CD4-positive, alpha-beta T cell treated with Interleukin-6 at 100 ng/mL for 8 hours (primary cell): ENCODE results near the gene SCN3A.

ENCODE experiments used
- DNase-seq: peaks from one replicate; pipeline ENCODE4 v3.0.0-alpha.2; 2020; ENCODE audit warnings: mixed read lengths, low spot score

The SCN3A gene

DNA sequence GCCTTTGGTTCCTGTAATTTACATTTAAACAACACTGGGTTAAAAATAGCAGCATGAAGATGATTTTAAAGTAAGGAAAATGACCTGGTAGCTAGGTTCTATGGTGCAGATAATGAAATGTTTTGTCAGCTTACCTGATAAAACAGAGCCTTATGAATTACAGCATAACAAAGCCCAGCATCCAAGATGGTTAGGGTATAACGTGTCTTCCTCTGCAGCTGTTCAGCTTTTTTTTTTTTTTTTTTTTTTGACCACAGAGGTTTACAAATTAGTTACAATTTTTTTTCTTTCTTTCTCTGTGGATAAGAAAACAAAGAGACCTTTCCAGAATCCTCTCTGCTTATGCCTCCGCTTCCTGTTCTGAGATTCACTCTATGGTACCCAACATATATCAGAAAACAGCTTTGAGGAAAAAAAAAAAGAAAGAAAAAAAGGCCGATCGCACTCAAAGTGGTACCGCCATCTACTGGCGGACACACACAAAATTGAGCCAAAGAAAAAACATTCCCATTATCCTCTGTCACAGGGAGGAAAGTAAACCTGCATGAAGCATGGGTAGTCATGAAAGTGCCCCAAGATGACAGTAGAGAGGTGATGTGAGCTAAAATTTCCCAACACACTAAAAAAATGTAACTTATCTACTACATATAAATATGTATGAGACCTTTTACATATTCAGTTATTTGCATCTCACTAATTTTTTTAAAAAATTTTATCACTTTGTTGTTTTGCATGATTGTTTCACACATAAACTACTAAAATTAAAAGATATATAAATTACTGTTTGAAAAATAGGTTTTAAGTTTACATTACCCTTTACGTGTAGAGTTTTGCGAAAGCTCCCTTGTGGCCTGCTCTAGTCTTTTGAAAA, at the start of gene SCN3A:
Gene SCN3A, minus strand, starts transcription at position 362 of the 871 bp plus-strand sequence. CDS start 27,656 bp downstream, outside the sequence.
- DNase-seq: no peak

DNA sequence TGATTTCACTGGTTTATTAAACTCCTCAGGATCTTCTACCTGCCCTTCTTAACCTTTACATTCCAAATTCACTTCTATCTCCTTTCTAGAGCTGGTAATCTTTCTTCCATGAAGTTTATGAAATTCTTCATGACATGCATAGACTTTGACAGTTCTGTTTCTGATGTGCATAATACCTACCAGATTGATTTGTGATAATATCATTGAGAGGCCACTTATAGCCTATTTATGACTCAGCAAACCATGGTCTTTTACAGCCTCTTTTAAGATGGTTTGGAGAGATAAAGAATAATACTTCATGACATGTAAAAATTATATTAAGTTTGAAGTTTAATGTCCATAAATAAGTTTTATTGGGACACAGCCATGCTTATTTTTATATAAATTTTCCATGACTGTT, 49.3 kb upstream of the SCN3A start:
- DNase-seq: no peak

DNA sequence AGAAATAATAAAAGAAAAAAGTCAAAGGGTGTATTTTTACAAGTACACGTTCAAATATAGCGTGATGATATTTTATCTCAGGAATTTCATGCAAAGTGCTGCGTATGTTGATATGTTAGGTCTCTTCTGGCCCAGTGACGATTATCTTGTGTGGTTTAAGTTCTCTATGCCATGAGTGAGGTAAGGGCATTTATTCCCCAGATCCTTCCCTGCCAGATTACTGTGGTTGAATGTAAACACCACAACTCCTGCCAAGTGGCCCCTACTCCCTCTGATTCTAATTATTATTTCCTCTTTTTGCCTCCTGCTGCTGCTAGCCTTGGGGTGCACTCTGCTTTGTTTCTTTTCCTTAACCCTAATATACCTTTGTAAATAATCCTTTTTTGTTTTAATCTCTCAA, 47.5 kb upstream of the SCN3A start:
- DNase-seq: no peak

DNA sequence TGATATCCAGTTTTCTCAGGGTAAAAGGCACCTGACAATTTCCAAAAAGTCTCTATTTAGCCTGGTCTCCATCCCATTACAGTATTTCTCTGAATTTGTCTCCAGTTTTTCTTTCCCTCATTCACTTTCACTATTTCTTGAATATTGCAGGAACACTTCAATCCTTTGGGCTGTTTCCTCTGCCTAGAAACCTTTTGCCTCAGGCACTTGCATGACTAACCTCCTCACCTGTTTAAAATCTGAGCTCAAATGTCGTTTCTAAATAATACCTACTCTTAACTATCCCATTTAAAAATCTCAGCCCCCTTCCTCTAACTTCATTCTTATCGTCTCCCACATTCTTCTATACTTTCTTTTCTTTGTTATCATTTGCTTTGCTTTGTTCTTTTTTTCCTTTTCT, 44.4 kb upstream of the SCN3A start:
- DNase-seq: no peak

DNA sequence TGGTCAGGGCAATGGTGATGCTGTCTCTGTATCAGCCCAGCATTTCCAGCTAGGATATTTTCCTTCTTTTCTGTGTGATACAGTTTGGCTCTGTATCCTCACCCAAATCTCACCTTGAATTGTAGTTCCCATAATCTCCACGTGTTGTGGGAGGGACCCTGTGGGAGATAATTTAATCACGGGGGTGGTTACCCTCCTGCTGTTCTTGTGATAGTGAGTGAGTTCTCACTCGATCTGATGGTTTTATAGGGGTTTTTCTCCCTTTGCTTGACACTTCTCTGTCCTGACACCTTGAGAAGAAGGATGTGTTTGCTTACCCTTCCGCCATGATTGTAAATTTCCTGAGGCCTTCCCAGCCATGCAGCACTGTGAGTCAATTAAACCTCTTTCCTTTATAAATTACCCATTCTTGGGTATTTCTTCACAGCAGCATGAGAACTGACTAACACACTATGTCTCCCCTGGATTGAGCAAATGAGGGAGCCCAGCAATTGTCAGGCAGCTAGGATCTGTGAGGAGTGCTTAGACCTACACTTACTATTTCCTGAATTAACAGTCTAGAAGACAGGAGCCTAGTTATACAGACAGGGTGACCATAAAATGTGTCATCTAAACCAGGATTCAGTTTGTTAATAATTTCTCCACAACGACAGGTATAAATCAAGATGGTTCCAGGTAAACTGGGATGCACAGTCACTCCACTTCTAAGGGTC, 41.4 kb upstream of the SCN3A start:
- DNase-seq: no peak

DNA sequence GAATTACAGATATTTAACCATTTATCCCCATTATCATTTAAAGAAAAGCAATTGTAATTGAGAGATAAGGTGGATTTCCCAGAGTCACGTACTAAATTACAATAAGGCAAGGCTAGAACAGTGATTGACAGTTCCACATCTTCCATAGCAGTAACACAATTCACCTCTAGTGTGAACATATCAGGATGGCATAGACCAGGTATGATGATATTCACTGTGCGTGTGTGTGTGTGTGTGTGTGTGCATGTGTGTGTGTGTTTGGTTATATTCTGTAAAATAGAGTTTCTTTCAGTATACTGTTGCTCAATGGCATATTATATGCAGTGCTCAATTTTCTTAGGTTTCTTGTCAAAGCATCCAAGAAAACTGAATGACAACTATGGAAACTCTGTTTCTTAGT, 37.1 kb upstream of the SCN3A start:
- no peak for DNase-seq

DNA sequence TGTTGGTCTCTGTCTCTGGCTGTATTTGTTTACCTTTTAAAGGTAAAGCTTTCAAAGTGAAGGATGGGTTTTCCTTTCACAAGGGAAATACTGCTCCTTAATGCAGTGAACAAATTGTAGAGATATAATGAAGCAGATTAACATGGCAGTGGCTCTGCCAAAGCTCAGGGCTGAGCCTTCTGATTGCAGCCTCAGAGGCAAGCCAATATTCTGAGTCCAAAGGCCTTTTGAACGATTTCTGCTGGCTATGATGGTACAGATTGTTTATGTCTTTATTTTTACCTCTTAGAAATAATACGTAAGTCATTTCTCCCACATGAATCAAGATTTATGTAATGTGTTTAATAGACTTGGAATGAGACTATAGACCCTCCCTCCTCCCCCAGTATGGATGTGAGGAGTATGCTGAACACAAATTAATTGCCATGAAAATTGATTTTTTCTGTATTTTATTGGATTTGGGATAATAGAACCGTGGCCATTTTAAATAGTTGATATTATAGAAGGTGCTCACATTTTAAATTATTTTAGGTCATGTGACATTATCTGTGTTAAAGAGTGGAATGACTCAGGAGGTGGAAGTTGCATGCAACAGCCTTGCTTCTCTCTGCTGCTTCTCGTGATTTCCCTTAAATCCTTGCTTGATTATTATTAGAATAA, 36.1 kb upstream of the SCN3A start:
- DNase-seq: no peak

DNA sequence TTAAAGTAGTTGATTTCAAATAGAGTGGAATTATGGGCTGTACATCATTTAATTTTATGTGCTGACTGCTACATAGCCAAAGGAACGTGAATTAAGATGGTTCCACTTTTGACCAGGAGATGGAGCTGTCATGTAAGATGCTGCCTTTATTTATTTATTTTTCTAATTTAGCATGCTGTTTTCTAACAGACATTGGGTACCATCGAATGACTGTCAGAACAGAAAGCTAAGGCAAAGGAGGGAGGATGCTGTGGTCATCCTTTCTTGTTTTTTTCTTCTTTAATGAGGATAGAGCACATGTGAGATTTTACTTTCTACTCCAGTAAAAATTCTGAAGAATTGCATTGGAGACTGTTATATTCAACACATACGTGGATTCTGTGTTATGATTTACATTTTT, 35.4 kb upstream of the SCN3A start, which contains the start of gene SCN2A:
Gene SCN2A, plus strand, starts transcription at position 185 of the 400 bp plus-strand sequence. CDS start 56,410 bp downstream, outside the sequence.
- no peak for DNase-seq

DNA sequence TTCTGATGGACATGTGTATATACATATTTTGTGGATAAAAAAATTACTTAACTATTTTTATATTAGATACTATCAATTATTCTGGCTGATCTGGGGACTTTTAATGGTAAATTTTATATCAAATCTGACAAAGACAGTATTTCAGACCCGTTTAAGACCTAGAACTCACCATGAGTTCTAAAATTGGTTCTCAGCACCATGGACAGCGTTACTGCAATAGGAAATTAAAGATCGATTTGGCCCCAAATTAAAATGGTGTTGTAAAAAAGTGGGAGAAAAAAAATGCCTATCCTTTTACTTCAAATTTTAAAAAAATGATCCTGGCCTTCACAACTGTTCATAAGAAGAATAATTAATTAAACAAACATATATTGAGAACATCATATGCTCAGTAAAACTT, 34.4 kb upstream of the SCN3A start:
- DNase-seq: no peak

DNA sequence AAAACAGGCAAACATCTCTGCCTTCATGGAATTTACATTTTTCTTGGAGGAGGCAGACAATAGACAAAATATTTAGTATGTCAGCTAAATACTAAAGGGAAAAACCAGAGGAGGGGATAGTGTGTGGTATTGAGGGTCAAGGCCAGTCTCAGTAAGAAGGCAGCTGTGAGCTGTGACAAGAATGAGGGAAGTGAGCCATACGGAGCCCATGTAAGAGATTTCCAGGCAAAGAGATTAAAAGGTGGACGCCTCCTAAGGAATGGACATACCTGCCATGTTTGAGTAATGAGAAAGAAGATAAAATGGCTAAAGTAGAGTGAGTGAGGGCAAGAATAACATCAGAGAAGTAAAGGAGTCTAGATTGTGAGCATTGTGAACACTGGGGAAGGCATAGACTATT, 33.2 kb upstream of the SCN3A start:
- DNase-seq: no peak

DNA sequence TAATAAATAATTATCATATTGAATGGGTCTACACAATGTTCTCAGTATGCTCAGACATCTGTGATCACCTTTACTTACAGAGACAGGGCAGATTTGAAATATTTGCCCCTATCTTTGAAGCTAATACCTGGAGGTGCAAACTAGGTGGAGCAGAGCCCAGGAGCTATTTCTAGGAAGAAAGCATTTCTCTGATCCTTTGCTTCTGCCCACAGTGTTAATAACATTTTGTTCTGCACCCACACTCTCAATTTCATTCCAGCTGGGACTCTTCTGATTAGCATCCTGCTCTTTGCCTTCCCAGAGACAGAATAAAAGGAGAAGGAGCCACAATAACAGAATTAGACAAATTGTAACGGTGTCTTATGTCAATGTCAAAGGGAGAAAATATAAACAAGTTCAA, 23.7 kb upstream of the SCN3A start:
- DNase-seq: no peak

DNA sequence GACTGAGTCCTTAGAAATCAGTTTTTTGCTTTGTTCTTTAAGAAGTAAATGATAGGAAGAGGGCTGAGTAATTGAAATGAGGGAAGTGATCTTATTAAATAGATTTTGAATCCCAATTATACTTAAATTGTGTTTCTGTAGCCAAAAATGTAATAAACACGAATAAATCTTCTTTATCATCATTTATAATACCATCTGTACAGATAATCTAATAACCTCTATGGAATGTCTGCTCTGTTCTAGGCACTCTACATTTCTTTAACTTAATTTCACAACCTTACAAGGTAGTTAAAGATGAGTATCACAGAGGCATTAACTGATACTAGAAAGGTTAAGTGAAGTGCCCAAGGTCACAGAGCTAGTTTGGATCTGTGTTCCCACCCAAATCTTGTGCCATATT, 21.1 kb upstream of the SCN3A start:
- no peak for DNase-seq

DNA sequence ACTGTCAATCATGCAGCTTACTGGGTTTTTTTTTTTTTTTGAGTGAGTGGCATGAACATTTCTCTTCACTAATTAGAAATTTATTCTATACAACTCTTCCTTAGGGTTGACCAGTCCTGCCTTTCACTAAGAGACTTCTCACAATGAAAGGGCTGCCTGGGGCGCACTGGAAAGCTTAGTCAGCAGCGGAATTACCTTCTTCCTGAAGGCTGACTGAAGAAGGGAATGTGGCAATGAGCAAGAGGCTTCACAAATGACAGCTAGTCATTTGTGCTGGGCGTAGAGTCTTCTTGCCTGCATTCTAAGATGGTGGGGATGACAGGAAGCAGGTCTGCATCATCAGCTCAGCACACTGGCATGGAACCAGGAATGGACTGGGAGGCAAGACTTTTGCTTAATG, 15.6 kb upstream of the SCN3A start:
- no peak for DNase-seq

DNA sequence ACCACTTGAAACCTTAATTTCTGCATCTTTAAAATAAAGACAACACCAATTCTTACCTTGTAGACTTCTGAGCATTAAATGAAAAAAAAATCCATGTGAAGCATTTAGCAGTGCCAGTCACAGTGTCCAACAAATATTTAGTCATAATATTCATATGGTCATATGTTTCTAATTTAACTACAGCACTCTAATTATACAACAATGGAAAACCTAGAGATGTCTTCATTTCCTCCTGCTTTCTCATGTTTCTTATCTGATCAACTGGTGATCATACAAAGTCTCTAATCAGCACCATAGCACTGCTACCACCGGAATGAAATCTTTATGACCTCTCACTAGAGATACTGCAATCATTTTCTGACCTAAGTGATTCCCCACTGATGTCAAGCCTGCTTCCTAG, 10.2 kb upstream of the SCN3A start:
- no peak for DNase-seq

DNA sequence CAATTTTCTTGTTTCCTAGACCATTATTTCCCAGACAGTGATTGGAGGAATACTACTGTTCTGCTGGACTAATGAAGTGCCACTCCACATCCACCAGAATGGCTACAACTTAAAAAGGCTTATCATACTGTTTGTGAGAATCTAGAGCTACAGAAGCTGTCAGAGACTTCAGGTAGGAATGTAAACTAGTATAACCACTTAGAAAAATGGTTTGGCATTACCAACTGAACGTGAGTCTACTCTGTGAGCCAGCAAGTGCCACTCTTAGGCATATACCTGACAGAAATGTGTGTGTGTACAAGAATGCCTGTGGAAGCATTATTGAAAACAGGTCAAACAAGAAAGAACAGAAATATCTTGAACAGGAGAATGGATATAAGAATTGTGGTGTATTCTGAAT, 4.2 kb upstream of the SCN3A start:
- no peak for DNase-seq

DNA sequence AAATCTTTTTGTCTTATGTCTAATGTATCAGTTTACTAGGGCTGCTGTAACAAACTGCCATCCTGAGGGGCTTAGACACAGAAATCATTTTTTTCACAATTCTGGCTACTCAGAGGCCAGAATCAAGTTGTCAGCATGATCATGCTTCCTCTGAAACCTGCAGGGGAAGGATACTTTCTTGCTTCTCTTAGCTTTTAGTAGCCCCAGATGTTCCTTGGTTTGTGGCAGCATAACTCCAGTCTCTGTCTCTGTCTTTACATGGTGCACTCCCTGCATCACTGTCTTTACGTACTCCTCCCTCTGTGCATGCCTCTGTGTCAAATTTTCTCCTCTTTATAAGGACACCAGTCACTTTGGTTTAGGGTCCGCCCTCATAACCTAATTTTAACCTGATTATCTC, 2.0 kb upstream of the SCN3A start:
- DNase-seq: no peak

DNA sequence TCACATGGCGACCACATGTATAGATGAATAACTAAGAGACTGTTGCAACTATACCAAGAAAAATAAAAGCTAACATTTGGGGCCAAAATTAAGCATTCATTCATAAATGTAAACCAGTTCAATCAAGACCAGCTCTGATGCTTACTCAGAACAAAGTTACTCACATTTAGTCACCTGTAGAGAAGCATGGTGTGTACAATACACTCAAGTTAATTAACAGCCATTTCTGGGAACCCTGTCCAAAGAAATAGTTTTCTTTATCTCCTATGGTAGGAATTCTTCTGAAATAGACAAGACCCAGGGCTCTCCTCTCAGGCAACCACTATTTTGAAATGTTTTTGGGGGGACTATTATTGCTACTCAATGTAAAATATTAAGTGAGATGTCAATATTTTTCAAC, 1.6 kb downstream of the SCN3A start:
- DNase-seq: no peak

DNA sequence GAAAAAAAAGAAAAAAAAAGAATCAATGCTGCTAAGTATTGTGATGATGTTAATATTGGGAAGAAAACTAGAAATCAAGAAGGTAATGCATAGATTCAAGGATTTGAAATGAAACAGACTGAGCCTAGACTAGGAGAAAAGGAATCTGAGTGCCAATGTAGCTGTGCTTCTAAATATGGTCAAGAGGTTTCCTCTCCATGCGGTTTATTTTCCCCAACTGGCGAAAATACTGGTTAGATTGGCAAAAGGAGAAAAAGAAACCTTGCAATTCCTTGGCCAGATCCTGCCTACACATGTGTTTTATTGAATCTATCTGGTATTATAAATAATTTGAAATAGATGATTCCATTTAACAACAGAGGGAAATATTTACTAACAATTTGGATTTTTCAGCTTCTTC, 5.7 kb downstream of the SCN3A start:
- no peak for DNase-seq

DNA sequence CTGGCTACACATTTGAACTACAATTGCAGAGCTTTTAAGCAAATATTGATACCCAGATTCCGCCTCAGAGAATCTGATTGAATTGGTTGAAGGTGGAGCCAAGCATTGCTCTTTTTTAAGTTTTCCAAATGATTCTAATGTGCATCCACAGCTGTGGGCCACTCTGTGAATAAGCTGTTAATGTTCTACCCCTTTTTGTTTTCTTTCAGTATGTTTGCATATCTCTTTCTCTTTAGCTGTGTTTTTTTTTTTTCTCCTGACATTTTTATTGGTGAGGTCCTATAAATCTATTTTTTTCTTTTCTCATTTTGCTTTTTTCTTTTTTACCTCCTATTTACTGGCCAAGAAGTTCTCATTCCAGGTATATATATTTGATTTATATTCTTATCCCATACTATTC, 6.5 kb downstream of the SCN3A start:
- DNase-seq: no peak

DNA sequence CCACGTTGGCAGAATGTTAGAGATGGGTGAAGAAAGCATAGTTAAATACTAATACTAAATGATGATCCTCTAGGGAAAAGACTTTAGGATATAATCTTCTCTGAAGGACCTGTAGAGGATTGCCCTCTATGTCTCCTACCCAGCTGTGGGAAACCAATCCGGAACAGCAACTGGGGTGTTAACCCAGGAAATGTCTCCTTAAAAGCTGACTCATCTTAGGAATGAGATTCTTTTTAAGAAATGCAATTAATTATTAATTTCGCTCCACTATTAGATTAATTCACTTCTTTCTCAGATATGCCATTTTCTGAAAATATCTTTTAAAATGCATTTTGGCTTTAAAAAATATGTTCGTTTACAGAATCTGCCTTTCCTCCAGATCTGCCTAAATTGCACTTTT, 7.4 kb downstream of the SCN3A start:
- DNase-seq: no peak

DNA sequence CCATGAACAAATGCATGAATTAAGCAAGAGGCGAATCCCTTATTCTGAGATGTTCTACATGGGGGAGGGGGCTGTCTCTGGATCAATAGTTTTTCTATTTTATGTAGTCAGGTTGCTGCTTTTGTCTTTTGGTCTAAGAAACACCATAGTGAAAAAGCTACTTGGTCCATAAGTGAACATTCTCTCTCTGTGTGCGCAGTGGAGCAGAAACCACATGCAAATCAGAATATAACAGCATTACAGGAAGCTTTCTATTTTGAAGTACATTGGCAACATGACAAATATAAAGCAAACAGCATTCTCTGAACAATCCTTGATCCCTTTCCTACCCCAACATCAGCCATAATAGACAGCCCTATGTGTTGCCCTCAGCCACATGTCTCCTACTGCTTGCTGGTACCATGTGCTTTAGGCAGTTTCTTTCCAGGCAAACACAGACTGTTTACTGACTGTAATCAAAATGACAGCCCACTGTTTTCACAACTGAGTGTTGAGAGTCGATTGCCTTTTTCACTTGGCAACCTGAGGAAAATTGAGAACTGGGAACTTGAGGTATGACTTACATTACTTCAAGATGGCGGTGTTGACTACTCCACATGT, 10.6 kb downstream of the SCN3A start:
- DNase-seq: no peak

DNA sequence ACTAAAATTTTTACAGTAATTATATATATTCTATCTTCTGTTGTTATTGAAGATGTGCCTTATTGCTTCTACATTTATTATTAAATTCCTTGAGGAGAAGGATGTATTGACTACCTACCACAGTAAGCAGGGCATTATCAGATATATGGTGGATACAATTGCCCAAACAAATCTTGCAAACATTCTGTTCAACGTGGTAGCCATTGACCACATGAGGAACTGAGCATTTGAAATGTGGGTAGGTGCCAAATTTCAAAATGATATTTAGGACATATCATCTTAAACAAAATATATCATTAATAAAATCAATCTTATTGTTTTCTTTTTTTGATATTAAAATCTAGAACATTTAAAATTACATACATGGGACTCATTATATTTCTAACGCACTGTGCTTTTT, 11.1 kb downstream of the SCN3A start:
- no peak for DNase-seq
